ENCODE measurements around the gene FAM204A.

GRCh38 chr10:118255355-118255754, 86.8 kb downstream of the FAM204A start:
- no peak for TF ChIP-seq CTCF (IDR thresholded peaks at IDR 0.05)
- no peak for TF ChIP-seq POLR2A (IDR thresholded peaks at IDR 0.05)
- no peak for TF ChIP-seq EP300 (IDR thresholded peaks at IDR 0.05)
- TF ChIP-seq POLR2AphosphoS5 (IDR thresholded peaks at IDR 0.05), result no peak
